ENCODE measurements around the gene MGST1. TPM values are rescaled to one million over a fixed set of nuclear protein-coding genes. Genes with fewer than 3 reads are reported as not detected.

The MGST1 gene
- total and polyA plus RNA-seq, 4 donors: 84.6 to 2,615 (median 1,043) TPM

GRCh38 chr12:16387919-16388318, 40.5 kb downstream of the MGST1 start:
- WGBS: 95% methylated on average over 2 of the region's 2 CpGs

GRCh38 chr12:16389594-16389993, 42.1 kb downstream of the MGST1 start:
- H3K27me3 ChIP-seq (ENCODE audit: control insufficient read depth in 4 of 4, insufficient read depth in 4 of 4, low read length in 3 of 4): no peaks in the 10 kb centered on the region
- TF ChIP-seq ATF3 (IDR thresholded peaks at IDR 0.05): no peak
- TF ChIP-seq FOXA2 (IDR thresholded peaks at IDR 0.05): no peak
- no peak for TF ChIP-seq ZBTB33 (IDR thresholded peaks at IDR 0.05)
- TF ChIP-seq HNF4A (conservative IDR thresholded peaks at IDR 0.05): no peak
- TF ChIP-seq GABPA (IDR thresholded peaks at IDR 0.05 in 1 of 2, conservative IDR thresholded peaks at IDR 0.05 in 1 of 2): no peak
- no peak for TF ChIP-seq JUND (IDR thresholded peaks at IDR 0.05)
- no peak for TF ChIP-seq NR2F2 (IDR thresholded peaks at IDR 0.05)
- TF ChIP-seq REST (IDR thresholded peaks at IDR 0.05): no peak
- no peak for TF ChIP-seq CTCF (IDR thresholded peaks at IDR 0.05; ENCODE audit: low read depth, low read length, missing input control)
- no peak for TF ChIP-seq RAD21 (IDR thresholded peaks at IDR 0.05)
- no peak for TF ChIP-seq YY1 (IDR thresholded peaks at IDR 0.05)
- TF ChIP-seq HNF4G (IDR thresholded peaks at IDR 0.05): no peak
- TF ChIP-seq FOXA1 (IDR thresholded peaks at IDR 0.05): no peak
- no peak for TF ChIP-seq MAX (IDR thresholded peaks at IDR 0.05)
- no peak for TF ChIP-seq EGR1 (IDR thresholded peaks at IDR 0.05; ENCODE audit: low read depth in 2 of 2)
- no peak for TF ChIP-seq RXRA (IDR thresholded peaks at IDR 0.05)
- TF ChIP-seq TAF1 (conservative IDR thresholded peaks at IDR 0.05): no peak
- TF ChIP-seq SP1 (IDR thresholded peaks at IDR 0.05): no peak
- no peak overlapping the region for H3K4me3 ChIP-seq (ENCODE audit: low read depth in 1 of 3, low read length in 3 of 3)
- peaks cover 0 to 3% (median 0%) of the 10 kb centered on the region in 4 donors for H3K9me3 ChIP-seq (ENCODE audit: control insufficient read depth in 4 of 4, low read length in 3 of 4)
- H3K9ac ChIP-seq (ENCODE audit: low read depth in 1 of 2, low read length in 2 of 2): no peak overlapping the region
- peaks cover 1 to 14% (median 12%) of the 10 kb centered on the region in 4 donors for H3K4me1 ChIP-seq (ENCODE audit: control insufficient read depth in 4 of 4, insufficient read depth in 4 of 4, low read length in 3 of 4)
- 83% methylated on average over 4 of the region's 4 CpGs for WGBS
- no peak overlapping the region for H3K27ac ChIP-seq (ENCODE audit: low read depth in 1 of 2, low read length in 2 of 2)
- DNase-seq (ENCODE audit: low spot score): no peak
- H3K36me3 ChIP-seq (ENCODE audit: control insufficient read depth in 4 of 4, insufficient read depth in 3 of 4, low read depth in 1 of 4, low read length in 3 of 4): no peaks in the 10 kb centered on the region

More at GRCh38 chr12:16387919-16388318, 40.5 kb downstream of the MGST1 start:
- no peaks in the 10 kb centered on the region for H3K36me3 ChIP-seq (ENCODE audit: control insufficient read depth in 4 of 4, insufficient read depth in 3 of 4, low read depth in 1 of 4, low read length in 3 of 4)
- H3K27ac ChIP-seq (ENCODE audit: low read depth in 1 of 2, low read length in 2 of 2): no peak overlapping the region
- H3K9me3 ChIP-seq (ENCODE audit: control insufficient read depth in 4 of 4, low read length in 3 of 4): no peaks in the 10 kb centered on the region
- no peak for DNase-seq (ENCODE audit: low spot score)
- H3K27me3 ChIP-seq (ENCODE audit: control insufficient read depth in 4 of 4, insufficient read depth in 4 of 4, low read length in 3 of 4): no peaks in the 10 kb centered on the region
- no peak for TF ChIP-seq RAD21 (IDR thresholded peaks at IDR 0.05)
- TF ChIP-seq HNF4G (IDR thresholded peaks at IDR 0.05): no peak
- TF ChIP-seq RXRA (IDR thresholded peaks at IDR 0.05): no peak
- no peak for TF ChIP-seq FOXA2 (IDR thresholded peaks at IDR 0.05)
- no peak for TF ChIP-seq CTCF (IDR thresholded peaks at IDR 0.05; ENCODE audit: low read depth, low read length, missing input control)
- no peak overlapping the region for H3K4me3 ChIP-seq (ENCODE audit: low read depth in 1 of 3, low read length in 3 of 3)
- no peak overlapping the region for H3K9ac ChIP-seq (ENCODE audit: low read depth in 1 of 2, low read length in 2 of 2)
- peaks cover 1 to 14% (median 12%) of the 10 kb centered on the region in 4 donors for H3K4me1 ChIP-seq (ENCODE audit: control insufficient read depth in 4 of 4, insufficient read depth in 4 of 4, low read length in 3 of 4)
